AG10803 (cell line): ENCODE results near the gene SDC4.

Experiments
- DNase-seq: peaks from one replicate; pipeline ENCODE4 v3.0.0; 2010; ENCODE audit warnings: low read depth
- H3K4me3 ChIP-seq: 2 replicates; pipeline ENCODE4 v1.5.1; 2011; ENCODE audit warnings: mild to moderate bottlenecking, low read length, control low read depth
- TF ChIP-seq, protein P1 (sequence below): conservative IDR thresholded peaks from 2 replicates; pipeline ENCODE4 v1.5.1; 2011; ENCODE audit warnings: mild to moderate bottlenecking, low read length, control low read depth, inconsistent platforms

SDC4 gene, protein sequence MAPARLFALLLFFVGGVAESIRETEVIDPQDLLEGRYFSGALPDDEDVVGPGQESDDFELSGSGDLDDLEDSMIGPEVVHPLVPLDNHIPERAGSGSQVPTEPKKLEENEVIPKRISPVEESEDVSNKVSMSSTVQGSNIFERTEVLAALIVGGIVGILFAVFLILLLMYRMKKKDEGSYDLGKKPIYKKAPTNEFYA

DNA sequence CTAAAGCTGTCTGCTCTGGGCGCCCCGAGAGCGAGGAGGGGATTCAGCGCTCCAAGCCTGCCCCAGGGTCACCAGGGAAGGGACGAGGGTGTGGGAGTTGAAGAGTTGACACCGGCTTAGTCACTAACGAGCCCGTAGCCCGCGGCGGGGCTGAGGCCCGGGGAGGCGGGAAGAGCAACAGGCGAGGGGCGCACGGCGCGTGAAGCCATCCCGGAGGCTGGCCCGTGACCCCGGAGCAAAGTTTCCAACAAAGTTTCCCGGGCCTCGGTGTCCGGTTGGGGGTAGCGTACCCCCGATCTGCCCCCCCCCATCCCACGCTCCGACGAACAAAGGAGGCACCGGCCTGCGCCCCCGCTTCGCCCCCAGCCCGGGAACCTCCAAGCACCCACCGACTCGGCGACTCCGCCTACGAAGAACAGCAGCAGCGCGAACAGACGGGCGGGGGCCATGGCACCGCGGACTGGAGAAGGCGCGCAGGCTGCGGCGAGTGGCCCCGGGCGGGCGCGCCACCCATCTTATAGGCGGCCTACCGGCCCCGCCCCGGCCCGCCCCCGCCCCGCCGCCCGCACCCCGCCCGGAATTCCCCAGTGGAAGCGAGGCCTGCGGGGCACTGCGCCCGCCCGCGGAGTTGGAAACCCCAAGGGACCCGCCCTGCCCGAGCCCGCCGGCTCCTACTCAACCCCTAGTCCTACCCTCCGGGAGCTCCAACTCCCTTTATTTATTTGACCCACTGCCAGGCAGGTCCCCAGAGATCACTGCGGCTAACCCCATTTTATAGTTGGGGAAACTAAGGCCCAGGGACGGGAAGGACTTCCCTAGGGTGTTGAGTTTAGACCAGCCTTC lies at the start of gene SDC4:
Gene SDC4, minus strand, starts transcription at position 489 of the 843 bp plus-strand sequence. Its CDS starts 40 bp downstream, at position 449.
- peak; percentile 66 for DNase-seq
- peak within 1 kb of the TSS; percentile 97 for H3K4me3 ChIP-seq
- TF ChIP-seq, protein P1, sequence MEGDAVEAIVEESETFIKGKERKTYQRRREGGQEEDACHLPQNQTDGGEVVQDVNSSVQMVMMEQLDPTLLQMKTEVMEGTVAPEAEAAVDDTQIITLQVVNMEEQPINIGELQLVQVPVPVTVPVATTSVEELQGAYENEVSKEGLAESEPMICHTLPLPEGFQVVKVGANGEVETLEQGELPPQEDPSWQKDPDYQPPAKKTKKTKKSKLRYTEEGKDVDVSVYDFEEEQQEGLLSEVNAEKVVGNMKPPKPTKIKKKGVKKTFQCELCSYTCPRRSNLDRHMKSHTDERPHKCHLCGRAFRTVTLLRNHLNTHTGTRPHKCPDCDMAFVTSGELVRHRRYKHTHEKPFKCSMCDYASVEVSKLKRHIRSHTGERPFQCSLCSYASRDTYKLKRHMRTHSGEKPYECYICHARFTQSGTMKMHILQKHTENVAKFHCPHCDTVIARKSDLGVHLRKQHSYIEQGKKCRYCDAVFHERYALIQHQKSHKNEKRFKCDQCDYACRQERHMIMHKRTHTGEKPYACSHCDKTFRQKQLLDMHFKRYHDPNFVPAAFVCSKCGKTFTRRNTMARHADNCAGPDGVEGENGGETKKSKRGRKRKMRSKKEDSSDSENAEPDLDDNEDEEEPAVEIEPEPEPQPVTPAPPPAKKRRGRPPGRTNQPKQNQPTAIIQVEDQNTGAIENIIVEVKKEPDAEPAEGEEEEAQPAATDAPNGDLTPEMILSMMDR: no peak

DNA sequence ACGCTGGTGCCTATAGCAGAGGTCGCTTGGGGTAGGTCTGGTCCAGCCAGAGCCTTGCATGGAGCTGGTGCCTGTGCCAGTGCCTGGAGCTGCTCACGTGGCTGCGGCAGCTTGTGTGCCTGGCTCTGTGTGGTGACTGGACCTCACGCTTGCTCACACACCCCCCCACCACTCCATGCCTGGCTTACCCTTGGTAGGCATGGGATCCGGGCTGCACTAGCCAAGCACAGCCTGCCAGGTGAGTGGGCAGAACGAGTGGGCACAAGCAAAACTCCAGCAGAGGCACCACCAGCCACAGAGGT lies 46.8 kb upstream of the SDC4 start:
- TF ChIP-seq, protein P1: no peak
- H3K4me3 ChIP-seq: no peak overlapping the region
- DNase-seq: no peak

DNA sequence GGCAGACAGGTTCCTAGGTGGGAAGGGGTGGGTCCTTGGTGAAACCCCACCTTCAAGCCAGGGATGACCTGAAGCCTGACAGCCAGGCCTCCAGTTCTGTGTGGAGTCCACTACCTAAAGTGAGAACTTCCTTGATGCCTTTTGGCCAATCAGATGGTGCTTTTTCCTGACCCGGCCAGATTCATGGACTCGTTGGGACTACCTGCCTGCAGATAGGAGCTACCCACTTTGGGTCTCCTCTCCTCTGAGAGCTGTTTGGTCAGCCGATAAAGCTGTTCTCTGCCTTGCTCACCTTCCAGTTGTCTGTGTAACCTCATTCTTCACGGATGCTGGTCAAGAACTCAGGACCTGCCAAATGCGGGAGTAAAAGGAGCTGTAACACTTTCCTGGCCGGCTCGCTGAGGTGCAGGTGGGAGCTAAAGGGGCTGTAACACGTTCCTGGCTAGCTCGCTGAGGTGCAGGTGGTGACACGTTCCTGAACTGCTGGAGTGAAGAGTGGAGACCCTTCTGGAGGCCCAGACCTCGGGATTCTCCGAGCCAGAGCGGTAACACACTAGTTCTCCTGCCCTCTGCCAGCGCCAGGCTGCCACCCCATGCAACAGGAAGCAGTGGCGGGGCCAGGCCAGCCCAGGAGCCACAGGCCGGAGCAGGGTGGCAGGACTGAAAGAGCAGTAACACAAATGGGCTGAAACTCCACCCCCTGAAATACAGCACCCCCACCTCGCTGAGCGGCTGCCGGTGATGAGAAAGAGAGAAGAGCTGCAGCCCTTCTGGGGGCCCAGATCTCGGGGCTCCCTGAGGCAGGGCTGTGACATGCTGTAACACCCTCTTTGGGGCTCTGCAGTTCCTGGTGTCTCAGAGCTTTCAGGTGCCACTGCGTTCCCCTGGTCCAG lies 46.2 kb upstream of the SDC4 start:
- H3K4me3 ChIP-seq: no peak overlapping the region
- DNase-seq: no peak
- TF ChIP-seq, protein P1: no peak

DNA sequence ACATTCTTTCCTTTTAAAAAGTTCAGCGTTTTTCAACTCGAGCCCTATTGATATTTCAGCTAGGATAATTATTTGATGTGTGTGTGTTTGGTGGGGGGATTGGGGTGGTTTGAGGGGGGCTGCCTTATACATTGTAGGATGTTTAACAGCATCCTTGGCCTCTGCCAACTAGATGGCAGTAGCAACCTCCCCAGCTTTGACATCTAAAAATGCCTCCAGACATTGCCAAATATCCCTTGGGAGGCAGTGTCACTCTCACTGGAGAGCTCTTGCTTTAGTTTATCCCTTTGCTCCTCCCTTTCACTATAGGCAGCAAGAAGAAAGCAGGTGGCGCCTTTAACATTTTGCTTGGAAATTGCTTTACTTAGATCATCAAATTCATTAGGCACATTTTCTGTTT lies 44.5 kb upstream of the SDC4 start:
- TF ChIP-seq, protein P1: no peak
- no peak for DNase-seq
- no peak overlapping the region for H3K4me3 ChIP-seq

DNA sequence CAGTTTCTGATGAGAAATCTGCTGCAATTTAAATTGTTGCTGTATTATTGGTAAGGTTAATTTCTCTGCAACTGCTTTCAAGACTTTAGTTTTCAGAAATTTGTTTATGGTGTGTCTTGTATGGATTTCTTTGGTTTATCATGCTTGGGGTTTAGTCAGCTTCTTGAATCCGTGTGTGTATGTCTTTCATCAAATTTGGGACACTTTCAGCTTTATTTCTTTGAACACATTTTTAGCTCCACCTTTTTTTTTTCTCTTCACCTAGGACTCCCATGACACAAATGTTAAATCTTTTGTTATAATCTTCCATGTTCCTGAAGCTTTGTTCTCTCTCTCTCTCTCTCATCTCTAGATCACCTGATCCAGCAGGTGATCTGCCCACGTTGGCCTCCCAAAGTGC lies 43.3 kb upstream of the SDC4 start:
- H3K4me3 ChIP-seq: no peak overlapping the region
- no peak for DNase-seq
- TF ChIP-seq, protein P1: no peak

DNA sequence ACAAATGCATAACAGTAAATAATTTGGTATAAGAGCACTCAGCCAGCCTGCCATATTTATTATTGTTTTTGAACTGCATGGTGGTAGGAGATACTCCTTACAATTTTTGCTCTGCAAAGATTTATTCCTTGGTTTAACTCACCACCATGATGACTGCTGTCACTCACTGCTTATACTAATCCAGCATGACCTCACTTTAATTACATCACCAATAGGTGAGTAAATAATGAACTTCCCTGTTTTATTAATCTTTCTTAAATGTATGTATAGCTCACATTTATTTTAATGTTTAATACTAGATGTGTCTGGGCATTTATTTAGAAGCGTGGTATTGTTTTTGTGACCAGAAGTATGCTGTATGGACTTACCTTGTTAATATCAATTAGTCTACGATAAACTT lies 42.7 kb upstream of the SDC4 start:
- TF ChIP-seq, protein P1: no peak

More for the DNA sequence above, 42.7 kb upstream of the SDC4 start:
- no peak for DNase-seq
- no peak overlapping the region for H3K4me3 ChIP-seq
